ENCODE measurements around the gene PTBP3. TPM values are rescaled to one million over a fixed set of nuclear protein-coding genes. Genes with fewer than 3 reads are reported as not detected.

The PTBP3 gene
- total RNA-seq, 4 donors from 2014 or later, result 33.7 to 89.1 (median 42.4) TPM

GRCh38 chr9:112312139-112312538 lies 21.3 kb downstream of the PTBP3 start:
- no peak overlapping the region for H3K27ac ChIP-seq
- H3K36me3 ChIP-seq, result no peaks in the 10 kb centered on the region
- peaks cover 0 to 22% of the 10 kb centered on the region in 2 donors for H3K4me1 ChIP-seq
- no peak overlapping the region for H3K4me3 ChIP-seq (replicated peaks in 1 of 3)
- WGBS, 2 donors, result 76 to 81% methylated on average over 7 of the region's 7 CpGs
- no peak for DNase-seq
- intact Hi-C loops (cut with DNase I), result no loop called here
- H3K27me3 ChIP-seq, result no peaks in the 10 kb centered on the region
- H3K9me3 ChIP-seq, result no peaks in the 10 kb centered on the region
- TF ChIP-seq POLR2A (IDR thresholded peaks at IDR 0.05), result no peak
- TF ChIP-seq CTCF (IDR thresholded peaks at IDR 0.05), result no peak

GRCh38 chr9:112311497-112311896 lies 21.9 kb downstream of the PTBP3 start:
- intact Hi-C loops (cut with DNase I), result no loop called here
- WGBS, 2 donors, result 81 to 94% methylated on average over 3 of the region's 3 CpGs
- TF ChIP-seq POLR2A (IDR thresholded peaks at IDR 0.05), result no peak
- no peak for TF ChIP-seq CTCF (IDR thresholded peaks at IDR 0.05)
- H3K4me3 ChIP-seq (replicated peaks in 1 of 3), result no peak overlapping the region
- no peak overlapping the region for H3K27ac ChIP-seq
- no peaks in the 10 kb centered on the region for H3K36me3 ChIP-seq
- no peak for DNase-seq
- peaks cover 0 to 20% of the 10 kb centered on the region in 2 donors for H3K4me1 ChIP-seq
- no peaks in the 10 kb centered on the region for H3K9me3 ChIP-seq
- H3K27me3 ChIP-seq, result no peaks in the 10 kb centered on the region

- DNase-seq, result no peak
- no peaks in the 10 kb centered on the region for H3K36me3 ChIP-seq
- intact Hi-C loops (cut with DNase I), result no loop called here
- H3K27me3 ChIP-seq, result no peaks in the 10 kb centered on the region
- H3K9me3 ChIP-seq, result no peaks in the 10 kb centered on the region
- H3K4me3 ChIP-seq (replicated peaks in 1 of 3), result no peak overlapping the region
- no peak overlapping the region for H3K27ac ChIP-seq
- H3K4me1 ChIP-seq, result peaks cover 0 to 14% of the 10 kb centered on the region in 2 donors
- 84 to 89% methylated on average over 4 of the region's 4 CpGs for WGBS, 2 donors
- TF ChIP-seq CTCF (IDR thresholded peaks at IDR 0.05) (no peak), POLR2A (IDR thresholded peaks at IDR 0.05) (no peak)
These were observed 22.6 kb downstream of the PTBP3 start for GRCh38 chr9:112310826-112311225.

GRCh38 chr9:112308588-112308987 lies 24.8 kb downstream of the PTBP3 start:
- TF ChIP-seq CTCF (IDR thresholded peaks at IDR 0.05) (no peak), POLR2A (IDR thresholded peaks at IDR 0.05) (no peak)
- Histone ChIP-seq H3K27ac (no peak overlapping the region), H3K27me3 (no peaks in the 10 kb centered on the region), H3K4me1 (peaks cover 0 to 22% of the 10 kb centered on the region in 2 donors), H3K9me3 (no peaks in the 10 kb centered on the region), H3K36me3 (no peaks in the 10 kb centered on the region), H3K4me3 (replicated peaks in 1 of 3) (no peak overlapping the region)
- DNase-seq, result no peak
- 60 to 70% methylated on average over 5 of the region's 5 CpGs for whole genome bisulfite sequencing, 2 donors
- intact Hi-C loops (cut with DNase I), result no loop called here

- H3K27me3 ChIP-seq, result no peaks in the 10 kb centered on the region
- H3K4me3 ChIP-seq (replicated peaks in 1 of 3), result no peak overlapping the region
- intact Hi-C loops (cut with DNase I), result no loop called here
- DNase-seq, result no peak
- H3K36me3 ChIP-seq, result no peaks in the 10 kb centered on the region
- no peak overlapping the region for H3K27ac ChIP-seq
- no peaks in the 10 kb centered on the region for H3K9me3 ChIP-seq
- peaks cover 7 to 22% of the 10 kb centered on the region in 2 donors for H3K4me1 ChIP-seq
- no peak for TF ChIP-seq POLR2A (IDR thresholded peaks at IDR 0.05)
- no peak for TF ChIP-seq CTCF (IDR thresholded peaks at IDR 0.05)
These were observed 32.0 kb downstream of the PTBP3 start for GRCh38 chr9:112301420-112301819.
